ENCODE data around the gene S100A10. TPM values are rescaled to one million over a fixed set of nuclear protein-coding genes. Genes with fewer than 3 reads are reported as not detected.
A peak's percentile ranks its signal among the peaks of the same experiment; 100 is the strongest.

The S100A10 gene
- total and polyA plus RNA-seq, 2 of the 4 experiments (the other 2 are of a cell fraction) = 86.0 to 277 TPM

DNA sequence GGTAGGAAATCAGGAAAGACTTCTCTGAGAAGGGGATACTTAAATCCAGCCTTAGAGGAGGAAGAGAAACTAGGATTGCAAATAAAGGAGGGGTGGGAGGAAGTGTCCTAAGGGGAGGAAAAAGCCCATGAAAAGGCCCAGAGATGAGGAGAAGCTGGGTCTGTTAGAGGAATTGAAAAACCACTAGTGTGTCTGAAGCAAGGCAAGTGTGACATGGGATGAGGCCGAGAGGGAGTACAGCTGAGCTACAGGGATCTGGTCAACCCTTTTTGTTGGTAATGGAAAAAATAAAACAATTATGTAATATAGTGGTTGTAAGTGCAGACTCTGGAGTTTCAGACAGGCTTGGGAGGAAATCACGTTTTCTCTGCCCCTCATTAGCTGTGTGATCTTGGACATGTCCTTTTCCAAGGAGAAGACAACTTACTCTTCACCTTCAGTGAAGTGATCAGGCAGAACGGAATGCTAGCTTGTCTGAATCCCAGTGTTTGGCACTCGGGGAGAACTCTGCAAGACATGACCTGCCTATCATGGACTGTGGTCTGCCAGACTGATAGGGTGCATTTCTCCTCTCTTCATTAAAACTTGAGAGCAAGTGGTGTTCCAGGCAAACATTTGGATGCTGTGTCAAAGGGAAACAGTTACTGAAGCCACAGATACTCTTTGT is 7.4 kb upstream of the S100A10 start:
- intact Hi-C loops (cut with micrococcal nuclease) = loop anchor here (1.0 to 5.0 kb wide), 5 partner anchors 33 to 239 kb away; partner anchors contain the start of genes MRPL9 and THEM4
- no TSS peak for BruUV-seq (replicated peaks)
- H3K9me3 ChIP-seq (ENCODE audit: control insufficient read depth, insufficient read depth, low read length) = 0 out of 2 replicates have a peak, but pooled peaks cover 3% of the 10 kb centered on the region
- H4K20me1 ChIP-seq (ENCODE audit: insufficient read depth, low read length) = no peaks in the 10 kb centered on the region
- H4K5ac ChIP-seq (ENCODE audit: low read depth, low read length) = peak overlapping the region; percentile 3; the same call in 1 of the 2 replicates
- peak overlapping the region; percentile 18; the same call in 1 of the 2 replicates for H2BK20ac ChIP-seq (ENCODE audit: low read depth, low read length)
- peak overlapping the region in 1 of 2 experiments; percentile 32; a peak in 2 of 4 replicates for H4K8ac ChIP-seq (ENCODE audit: low read depth in 2 of 2, low read length in 2 of 2)
- no peak overlapping the region for H3K4me3 ChIP-seq (ENCODE audit: insufficient read depth, low read depth, low read length)
- peak overlapping the region; percentile 11; the same call in 1 of the 2 replicates for H3K23ac ChIP-seq (ENCODE audit: low read depth, low read length)
- peak overlapping the region; percentile 8; the same call in 1 of the 3 replicates for H2BK15ac ChIP-seq (ENCODE audit: low read depth, low read length)
- no peak overlapping the region for H3K56ac ChIP-seq (ENCODE audit: extremely low read depth, insufficient read depth, low read length)
- H2BK5ac ChIP-seq (ENCODE audit: low read depth, low read length, poor library complexity, severe bottlenecking) = no peak overlapping the region
- H3K9me1 ChIP-seq (ENCODE audit: insufficient read depth, low read length) = no peaks in the 10 kb centered on the region
- H3K9ac ChIP-seq (ENCODE audit: low read depth, low read length) = no peak overlapping the region
- peaks cover 20% of the 10 kb centered on the region for H3K27me3 ChIP-seq (ENCODE audit: control insufficient read depth, insufficient read depth, low read length)
- in situ Hi-C loops (cut with MboI; ENCODE audit: low sequenced_read_pairs) = loop anchor here (10.0 kb wide), 1 partner anchor 116 kb away; no protein-coding TSS in a partner anchor
- peak overlapping the region; percentile 16 for H3K18ac ChIP-seq (ENCODE audit: low read depth, low read length)
- no peaks in the 10 kb centered on the region for H3K79me1 ChIP-seq (ENCODE audit: low read depth in 1 of 2, low read length in 2 of 2)
- WGBS, 2 experiments (ENCODE audit: extremely low coverage in 2 of 2, insufficient read length in 1 of 2) = no CpG with 5 or more reads among the region's 4 CpGs
- peak overlapping the region; percentile 27 for H2AK5ac ChIP-seq (ENCODE audit: low read depth, low read length)
- peak overlapping the region; percentile 53; the same call in 1 of the 2 replicates for H3K27ac ChIP-seq (ENCODE audit: insufficient read depth, low read length)
- ChIA-PET CTCF (interaction anchor here (0.6 to 5.8 kb wide), 23 partner anchors 8 to 458 kb away, joined by 3 to 67 read pairs (median 4); partner anchors contain the start of genes S100A10 and THEM4), POLR2A (ENCODE audit: unreplicated experiment) (interaction anchor here (0.8 kb wide), 1 partner anchor 9 kb away, joined by 3 read pairs; no protein-coding TSS in a partner anchor)
- H4K91ac ChIP-seq (ENCODE audit: insufficient read depth, low read depth, low read length) = no peak overlapping the region
- peak overlapping the region; percentile 76 for H2AFZ ChIP-seq (replicated peaks; ENCODE audit: low read length, poor library complexity)
- ATAC-seq (ENCODE audit: low read depth) (no peak; the same call in none of the 2 replicates), DNase-seq (no peak)
- peak overlapping the region; percentile 10; the same call in 1 of the 2 replicates for H2BK120ac ChIP-seq (ENCODE audit: low read depth, low read length)
- peak overlapping the region; percentile 30; the same call in 1 of the 2 replicates for H3K14ac ChIP-seq (replicated peaks; ENCODE audit: low read depth, low read length)
- H3K4ac ChIP-seq (ENCODE audit: low read depth, low read length) = peak overlapping the region; percentile 17
- H2AK9ac ChIP-seq (replicated peaks; ENCODE audit: low read depth, low read length, poor library complexity) = peak overlapping the region; percentile 11
- peak overlapping the region; percentile 49 for H3K4me2 ChIP-seq (ENCODE audit: low read depth, low read length)
- H3K36me3 ChIP-seq (ENCODE audit: control insufficient read depth, insufficient read depth, low read length) = no peaks in the 10 kb centered on the region
- dilution Hi-C loops (cut with HindIII; ENCODE audit: low sequenced_read_pairs, unreplicated experiment) = loop anchor here (25.0 kb wide), 1 partner anchor 89 kb away; the partner anchor contains the start of gene THEM4
- H3K4me1 ChIP-seq (ENCODE audit: control insufficient read depth, insufficient read depth, low read length) = peaks cover 2% of the 10 kb centered on the region; the same call in 1 of the 2 replicates
- no peak for TF ChIP-seq RFX5 (IDR thresholded peaks at IDR 0.05; ENCODE audit: low read depth, low read length)
- no peak for TF ChIP-seq CEBPB (IDR thresholded peaks at IDR 0.05; ENCODE audit: low read depth, low read length)
- TF ChIP-seq RCOR1 (IDR thresholded peaks at IDR 0.05; ENCODE audit: insufficient replicate concordance, low read length) = no peak
- no peak for TF ChIP-seq SMC3 (IDR thresholded peaks at IDR 0.05; ENCODE audit: low read depth, low read length)
- TF ChIP-seq, protein P1, sequence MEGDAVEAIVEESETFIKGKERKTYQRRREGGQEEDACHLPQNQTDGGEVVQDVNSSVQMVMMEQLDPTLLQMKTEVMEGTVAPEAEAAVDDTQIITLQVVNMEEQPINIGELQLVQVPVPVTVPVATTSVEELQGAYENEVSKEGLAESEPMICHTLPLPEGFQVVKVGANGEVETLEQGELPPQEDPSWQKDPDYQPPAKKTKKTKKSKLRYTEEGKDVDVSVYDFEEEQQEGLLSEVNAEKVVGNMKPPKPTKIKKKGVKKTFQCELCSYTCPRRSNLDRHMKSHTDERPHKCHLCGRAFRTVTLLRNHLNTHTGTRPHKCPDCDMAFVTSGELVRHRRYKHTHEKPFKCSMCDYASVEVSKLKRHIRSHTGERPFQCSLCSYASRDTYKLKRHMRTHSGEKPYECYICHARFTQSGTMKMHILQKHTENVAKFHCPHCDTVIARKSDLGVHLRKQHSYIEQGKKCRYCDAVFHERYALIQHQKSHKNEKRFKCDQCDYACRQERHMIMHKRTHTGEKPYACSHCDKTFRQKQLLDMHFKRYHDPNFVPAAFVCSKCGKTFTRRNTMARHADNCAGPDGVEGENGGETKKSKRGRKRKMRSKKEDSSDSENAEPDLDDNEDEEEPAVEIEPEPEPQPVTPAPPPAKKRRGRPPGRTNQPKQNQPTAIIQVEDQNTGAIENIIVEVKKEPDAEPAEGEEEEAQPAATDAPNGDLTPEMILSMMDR (conservative IDR thresholded peaks at IDR 0.05; ENCODE audit: low read depth, low read length) = no peak
- no peak for TF ChIP-seq FOS (IDR thresholded peaks at IDR 0.05; ENCODE audit: low read depth, low read length)
- no peak for TF ChIP-seq BHLHE40 (IDR thresholded peaks at IDR 0.05; ENCODE audit: low read depth, low read length)
- no peak for TF ChIP-seq MAFK (IDR thresholded peaks at IDR 0.05; ENCODE audit: low read depth, low read length)
- TF ChIP-seq, protein P2, sequence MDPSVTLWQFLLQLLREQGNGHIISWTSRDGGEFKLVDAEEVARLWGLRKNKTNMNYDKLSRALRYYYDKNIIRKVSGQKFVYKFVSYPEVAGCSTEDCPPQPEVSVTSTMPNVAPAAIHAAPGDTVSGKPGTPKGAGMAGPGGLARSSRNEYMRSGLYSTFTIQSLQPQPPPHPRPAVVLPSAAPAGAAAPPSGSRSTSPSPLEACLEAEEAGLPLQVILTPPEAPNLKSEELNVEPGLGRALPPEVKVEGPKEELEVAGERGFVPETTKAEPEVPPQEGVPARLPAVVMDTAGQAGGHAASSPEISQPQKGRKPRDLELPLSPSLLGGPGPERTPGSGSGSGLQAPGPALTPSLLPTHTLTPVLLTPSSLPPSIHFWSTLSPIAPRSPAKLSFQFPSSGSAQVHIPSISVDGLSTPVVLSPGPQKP (IDR thresholded peaks at IDR 0.05; ENCODE audit: borderline replicate concordance, low read depth, low read length) = no peak
- no peak for TF ChIP-seq MXI1 (IDR thresholded peaks at IDR 0.05; ENCODE audit: borderline replicate concordance, low read depth, low read length)
- no peak for TF ChIP-seq RAD21 (IDR thresholded peaks at IDR 0.05; ENCODE audit: low read length)
- no peak for TF ChIP-seq NFE2L2 (IDR thresholded peaks at IDR 0.05; ENCODE audit: low read depth, low read length)
- TF ChIP-seq MAZ (IDR thresholded peaks at IDR 0.05; ENCODE audit: borderline replicate concordance, low read depth, low read length) = no peak
- no peak for TF ChIP-seq POLR2A (IDR thresholded peaks at IDR 0.05; ENCODE audit: low read depth, low read length)

Measured in IMR-90 (cell line).